NK-92 (cell line): ENCODE data around the gene TESMIN.

Experiments
- DNase-seq: peaks from one replicate; lab custom pipeline; 2025; ENCODE audit not compliant: unreplicated experiment; lab: John Stamatoyannopoulos, UW

Gene TESMIN

DNA sequence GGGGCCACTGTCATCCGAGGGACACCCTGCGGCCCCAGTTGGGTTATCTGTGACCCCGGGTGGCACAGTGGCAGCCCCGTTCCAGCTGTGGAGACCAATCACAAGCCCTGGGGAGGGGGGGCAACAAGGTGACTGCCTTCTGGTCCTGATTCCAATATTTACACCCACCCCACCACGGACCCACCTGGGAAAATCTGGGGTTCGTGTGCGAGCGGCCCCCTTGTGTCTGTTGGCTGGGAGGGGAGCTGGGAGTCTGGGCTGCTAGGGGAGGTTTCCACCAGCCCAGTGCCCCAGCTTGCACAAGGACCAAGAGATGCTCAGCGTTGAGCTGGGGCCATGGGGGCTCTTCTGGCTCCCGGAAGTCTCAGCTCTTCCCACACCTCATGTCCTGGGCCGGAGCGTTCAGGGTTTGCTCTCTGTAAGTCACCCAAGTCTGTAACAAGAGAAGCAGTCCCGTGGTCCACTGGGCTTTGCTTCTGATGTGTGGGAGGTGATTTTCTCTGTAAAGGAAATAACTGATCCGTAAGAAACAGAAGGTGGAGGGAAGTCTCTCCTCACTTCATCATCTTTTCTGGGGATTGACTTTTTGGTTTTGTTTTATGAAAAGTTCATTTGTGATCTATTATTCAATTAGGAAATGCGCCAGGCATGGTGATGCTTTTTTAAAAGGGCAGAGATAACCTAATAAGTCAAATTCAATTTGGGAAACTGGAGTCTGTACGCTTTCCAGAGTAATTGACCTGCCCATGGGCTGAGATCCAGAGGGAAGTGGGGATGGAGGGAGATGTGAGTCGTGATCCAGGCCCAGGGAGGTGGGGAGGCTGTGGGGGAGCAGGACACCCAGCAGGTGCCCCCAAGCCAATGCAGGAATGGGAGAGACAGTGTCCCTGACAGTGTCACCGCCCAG is 89.4 kb downstream of the TESMIN start:
- DNase-seq: no peak

DNA sequence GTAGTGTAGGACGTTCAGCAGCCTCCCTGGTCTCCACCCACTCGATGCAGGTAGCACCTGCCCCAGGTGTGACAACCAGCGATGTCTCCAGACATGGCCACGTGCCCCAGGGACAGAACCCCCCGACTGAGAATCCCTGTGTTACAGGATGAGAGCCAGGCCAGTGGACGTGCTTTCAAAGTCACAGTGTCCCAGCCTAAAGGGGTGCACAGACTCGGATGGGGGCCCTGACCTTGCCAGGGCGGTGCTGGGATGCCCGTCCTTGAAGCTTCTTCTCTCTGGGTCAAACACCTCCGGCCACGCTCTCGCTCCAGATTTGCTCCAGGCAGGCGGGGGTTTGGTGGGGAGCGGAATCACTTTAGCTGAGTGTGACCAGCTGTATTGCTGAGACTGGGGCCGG is 90.3 kb downstream of the TESMIN start:
- no peak for DNase-seq

DNA sequence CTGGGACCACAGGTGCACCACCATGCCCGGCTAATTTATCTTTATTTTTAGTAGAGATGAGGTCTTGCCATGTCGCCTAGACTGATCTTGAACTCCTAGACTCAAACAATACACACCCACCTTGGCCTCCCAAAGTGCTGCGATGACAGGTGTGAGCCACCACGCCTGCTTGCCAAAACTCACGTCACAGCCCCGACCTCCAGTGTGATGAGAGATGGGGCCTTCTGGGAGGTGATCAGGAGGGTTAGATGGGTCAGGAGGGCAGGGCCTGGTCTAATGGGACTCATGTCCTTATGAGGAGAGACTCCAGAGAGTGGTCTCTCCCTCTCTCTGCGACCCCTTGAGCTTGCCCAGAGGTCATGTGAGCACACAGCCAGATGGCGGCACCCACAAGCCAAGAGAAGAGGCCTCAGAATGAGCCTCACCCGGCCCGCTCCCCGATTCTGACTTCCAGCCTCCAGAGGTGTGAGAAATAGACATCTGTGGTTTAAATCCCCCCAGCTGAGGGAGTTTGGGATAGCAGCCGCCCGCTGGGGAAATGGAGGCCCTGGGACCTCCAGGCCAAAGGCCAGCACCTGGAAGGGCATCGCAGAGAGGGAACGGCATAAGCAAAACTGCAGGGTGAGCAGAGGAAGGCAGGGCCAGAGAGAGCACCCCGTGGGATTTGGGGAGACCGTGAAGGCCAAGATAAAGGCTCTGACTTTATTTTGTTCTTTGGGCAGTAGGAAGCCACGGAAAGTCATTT is 91.1 kb downstream of the TESMIN start:
- DNase-seq: no peak

DNA sequence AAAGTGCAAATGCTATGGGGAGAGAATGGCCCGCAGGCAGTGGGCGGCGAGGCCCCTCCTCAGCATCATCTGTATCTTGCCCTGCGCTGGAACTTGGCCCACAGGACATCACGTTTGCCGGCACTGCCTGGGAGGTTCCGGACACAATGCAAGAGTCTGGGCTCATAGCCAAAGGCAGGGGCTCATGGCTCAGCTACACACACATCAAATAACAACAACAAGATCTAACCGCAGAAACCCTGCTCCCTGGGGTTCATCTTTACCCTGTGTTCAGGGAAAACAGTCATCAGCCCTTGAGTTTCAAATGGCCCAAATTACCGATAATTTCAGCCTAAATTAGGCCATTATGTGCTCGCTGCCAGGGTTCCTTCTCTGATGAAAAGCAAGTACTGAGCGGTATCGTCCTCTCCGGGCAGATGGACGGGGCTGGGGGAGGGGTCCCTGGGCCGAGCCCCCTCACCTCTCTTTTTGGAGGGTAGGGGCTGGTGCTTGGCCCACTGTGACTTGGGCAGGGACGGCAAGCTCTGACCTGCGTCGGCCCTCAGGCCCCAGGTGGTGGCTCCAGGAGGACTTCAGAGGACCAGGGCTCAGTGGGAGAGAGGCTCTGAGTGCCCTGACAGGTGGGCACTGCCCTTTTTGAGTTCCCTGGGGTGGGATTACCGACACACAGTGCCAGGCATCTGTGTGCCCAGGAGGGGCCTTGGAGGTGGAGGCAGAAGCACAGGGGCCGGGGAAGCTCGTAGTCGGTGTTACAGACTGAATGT is 92.0 kb downstream of the TESMIN start:
- no peak for DNase-seq

- DNase-seq: no peak
Observed at GRCh38 chr11:68658661-68659060, 92.7 kb downstream of the TESMIN start.

DNA sequence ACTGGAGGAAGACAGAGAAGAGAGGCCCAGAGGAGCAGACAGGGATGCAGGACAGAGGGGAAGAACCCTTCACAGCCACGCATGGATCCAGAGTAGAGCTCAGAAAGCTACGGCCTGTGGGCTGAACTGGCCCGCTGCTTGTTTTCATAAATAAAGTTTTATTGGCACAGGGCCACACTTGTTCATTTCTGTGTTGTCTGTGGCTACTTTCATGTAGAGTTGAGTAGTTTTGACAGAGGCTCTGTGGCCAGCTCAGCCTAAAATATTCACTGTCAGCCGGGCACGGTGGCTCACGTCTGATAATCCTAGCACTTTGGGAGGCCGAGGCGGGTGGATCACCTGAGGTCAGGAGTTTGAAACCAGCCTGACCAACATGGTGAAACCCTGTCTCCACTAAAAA is 93.2 kb downstream of the TESMIN start:
- no peak for DNase-seq
